NCI-H226 (cell line): ENCODE data around the gene SLC9C2.
"Not testable (repeated sequence)": the region's sequence is repeated elsewhere in the genome, so short reads cannot be mapped to it uniquely, and the experiment has no call there.

Source experiments
- DNase-seq: peaks from one replicate; pipeline ENCODE4 v3.0.0-alpha.2; 2015

The SLC9C2 gene, protein sequence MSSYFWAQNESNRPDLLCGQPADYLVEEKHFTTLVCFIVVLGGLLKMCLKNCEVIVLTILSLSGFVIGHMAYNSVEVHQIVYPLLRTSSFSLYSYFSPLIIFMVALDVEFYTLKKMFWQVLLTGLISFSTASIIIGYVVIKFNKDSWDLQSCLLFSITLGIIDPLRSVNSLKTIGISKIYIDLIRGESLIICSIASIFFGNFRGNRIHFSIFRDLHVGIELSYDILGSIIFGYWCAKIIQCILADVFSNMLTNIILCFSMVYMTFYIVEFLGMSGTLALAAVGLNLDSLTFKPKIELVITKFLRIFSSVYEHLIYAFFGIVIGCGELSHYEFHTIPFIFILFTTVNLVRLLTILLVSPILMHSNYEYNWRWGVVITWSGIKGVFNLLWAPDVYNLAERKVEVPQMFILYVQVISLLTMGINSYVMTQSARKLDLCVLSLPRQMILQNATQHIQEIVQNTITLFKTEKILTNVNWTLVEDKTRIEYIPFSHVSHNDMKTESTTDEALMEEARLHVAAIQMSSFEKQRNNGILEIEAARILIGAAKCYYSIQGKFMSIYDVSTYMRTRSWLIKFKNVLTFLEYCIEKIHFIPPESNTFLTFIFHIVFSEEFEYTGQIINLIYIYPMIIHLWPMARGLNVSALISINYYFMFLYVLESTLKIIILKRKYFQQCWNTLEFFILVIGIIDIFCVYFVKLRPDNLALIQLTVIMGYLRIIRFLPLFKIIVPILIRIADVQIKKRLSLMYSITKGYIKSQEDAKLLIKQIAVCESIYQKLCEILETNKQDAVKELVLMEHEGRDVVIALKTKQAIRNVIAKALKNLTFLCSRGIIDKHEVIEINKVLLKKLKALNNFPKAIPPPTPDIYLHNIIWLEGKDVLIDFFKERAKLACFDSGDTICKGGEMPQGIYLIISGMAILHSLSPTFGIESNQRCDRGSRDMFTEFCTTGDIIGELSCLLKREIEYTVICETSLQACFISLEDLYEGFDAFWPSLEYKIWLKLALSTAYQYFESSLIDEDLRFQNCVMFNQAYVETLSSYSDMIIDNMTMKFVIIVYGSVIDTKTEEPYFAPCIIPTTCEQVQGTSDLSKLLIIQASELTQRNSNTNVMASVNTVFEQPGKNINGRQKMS

DNA sequence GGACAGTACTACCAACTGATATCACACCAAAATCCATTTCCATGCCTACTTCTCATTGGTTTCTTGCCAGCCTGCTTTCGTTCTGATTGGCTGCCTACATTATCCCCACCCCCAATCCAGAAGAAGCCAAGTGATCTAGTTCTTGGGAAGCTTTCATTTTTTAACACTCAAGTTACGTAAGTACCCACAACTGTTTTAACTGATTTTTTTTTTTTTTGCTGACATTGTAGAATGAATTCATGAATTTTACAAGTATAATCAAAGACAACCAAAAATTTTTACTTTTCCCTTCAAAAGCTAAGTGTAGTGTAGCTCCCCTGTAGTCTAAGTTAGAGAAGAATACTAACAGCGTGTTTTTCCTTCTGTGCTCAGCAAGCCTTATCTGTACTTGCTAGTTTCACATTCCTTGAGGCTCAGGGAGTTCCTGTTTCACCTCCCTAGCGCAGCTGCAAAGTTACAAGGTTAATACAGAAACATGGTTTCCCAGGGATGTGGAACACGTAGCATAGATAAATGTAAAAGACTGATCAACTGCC lies at the start of gene SLC9C2:
SLC9C2 (minus strand) TSS at position 17 of the 536 bp plus-strand sequence. CDS start 1,296 bp downstream, outside the sequence.
- DNase-seq = peak; percentile 83

DNA sequence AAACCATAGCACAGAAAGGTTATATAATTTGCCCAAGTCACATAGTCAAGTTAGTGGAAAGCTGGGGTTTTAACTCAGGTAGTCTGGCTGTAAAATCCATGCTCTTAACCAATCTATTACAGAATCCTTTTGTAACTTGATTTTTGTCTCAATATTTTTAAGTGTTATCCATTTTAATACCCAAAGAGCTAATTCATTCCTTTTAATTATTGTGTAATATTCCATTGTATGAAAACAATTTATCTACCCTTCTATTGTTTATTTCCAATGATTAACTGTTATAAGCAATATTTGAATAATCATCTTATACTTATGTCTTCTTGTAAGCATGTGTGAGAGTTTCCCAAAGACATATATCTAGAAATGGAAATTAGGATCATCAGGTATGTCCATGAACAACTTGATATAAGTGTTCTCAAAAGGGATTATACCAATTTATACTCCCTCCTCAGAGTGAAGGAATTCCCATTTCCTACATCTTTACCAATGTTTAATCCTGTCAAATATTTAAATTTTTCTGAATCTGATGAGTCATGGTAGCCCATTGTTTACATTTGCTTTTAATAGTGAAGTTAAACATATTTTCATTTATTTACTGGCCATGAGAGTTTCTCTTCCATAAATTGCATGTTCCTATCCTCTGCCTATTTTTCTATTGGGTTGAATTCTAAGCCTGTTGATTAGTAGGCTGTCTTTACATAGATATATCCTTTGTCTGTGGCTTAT lies 46.2 kb upstream of the SLC9C2 start:
- DNase-seq = no peak

DNA sequence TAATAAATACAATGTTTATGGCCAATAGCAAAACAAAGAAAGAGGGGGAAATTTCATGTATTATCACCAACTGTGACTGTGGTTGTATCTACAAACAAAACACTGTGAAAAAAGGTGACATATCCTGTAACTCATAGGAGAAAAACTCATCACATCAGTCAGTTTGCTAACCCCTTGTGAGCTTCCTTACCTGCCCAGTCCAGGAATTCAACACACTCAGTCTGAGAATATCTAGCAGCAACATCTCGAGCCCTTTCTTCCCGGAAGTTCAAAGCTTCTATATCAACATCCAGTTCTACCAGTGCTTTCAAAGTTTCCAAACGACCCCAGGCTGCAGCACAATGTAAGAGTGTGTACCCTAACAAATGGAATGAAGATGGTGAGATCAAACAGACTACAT lies 43.8 kb upstream of the SLC9C2 start:
- no peak for DNase-seq

DNA sequence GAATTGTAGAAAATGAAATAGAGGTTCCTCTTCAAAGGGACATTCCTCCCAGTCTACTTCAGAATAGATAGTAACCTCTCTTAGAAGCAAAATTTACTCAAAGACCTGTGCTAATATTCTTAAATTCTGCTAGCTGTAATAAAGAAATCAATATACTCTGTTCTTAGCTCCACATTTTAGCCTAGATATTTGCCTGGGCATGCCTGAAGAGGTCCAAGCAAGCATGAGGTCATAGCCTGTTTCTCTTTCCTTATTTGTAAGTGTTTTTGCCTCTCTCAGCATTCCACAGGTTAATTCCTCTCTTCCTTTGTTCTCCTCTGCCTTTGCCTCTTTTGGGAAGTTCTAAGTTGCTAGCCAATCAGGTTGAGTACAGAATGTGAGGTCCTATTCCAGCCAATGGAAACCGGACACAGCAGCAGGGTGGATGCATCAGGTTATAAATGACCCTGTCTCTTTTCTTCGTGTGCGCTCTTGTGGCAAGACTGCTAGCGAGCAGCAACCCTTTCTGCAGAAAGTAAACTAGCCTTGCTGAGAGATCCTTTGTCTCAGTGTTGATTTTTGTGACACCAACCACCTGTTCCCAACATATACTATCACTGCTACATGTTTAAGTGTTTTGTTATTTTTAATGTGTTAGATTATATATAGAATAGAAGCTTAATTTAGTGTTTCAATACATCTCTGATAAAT lies 39.7 kb upstream of the SLC9C2 start:
- DNase-seq = not testable (repeated sequence)

DNA sequence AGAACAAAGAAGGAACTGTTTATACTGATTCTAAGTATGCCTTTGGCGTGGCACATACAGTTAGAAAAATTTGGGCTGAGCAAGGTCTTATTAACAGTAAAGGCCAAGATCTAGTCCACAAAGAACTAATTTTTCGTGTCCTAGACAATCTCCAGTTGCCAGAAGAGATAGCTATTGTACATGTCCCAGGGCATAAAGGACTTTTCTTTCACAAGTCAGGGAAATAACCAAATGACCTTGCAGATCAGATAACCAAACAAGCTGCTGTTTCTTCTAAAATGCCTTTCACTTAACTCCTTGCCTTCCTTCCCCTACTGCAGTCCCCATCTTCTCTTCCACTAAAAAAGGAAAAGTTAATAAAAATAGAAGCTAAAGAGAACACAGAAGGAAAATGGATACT lies 36.2 kb upstream of the SLC9C2 start:
- no peak for DNase-seq

DNA sequence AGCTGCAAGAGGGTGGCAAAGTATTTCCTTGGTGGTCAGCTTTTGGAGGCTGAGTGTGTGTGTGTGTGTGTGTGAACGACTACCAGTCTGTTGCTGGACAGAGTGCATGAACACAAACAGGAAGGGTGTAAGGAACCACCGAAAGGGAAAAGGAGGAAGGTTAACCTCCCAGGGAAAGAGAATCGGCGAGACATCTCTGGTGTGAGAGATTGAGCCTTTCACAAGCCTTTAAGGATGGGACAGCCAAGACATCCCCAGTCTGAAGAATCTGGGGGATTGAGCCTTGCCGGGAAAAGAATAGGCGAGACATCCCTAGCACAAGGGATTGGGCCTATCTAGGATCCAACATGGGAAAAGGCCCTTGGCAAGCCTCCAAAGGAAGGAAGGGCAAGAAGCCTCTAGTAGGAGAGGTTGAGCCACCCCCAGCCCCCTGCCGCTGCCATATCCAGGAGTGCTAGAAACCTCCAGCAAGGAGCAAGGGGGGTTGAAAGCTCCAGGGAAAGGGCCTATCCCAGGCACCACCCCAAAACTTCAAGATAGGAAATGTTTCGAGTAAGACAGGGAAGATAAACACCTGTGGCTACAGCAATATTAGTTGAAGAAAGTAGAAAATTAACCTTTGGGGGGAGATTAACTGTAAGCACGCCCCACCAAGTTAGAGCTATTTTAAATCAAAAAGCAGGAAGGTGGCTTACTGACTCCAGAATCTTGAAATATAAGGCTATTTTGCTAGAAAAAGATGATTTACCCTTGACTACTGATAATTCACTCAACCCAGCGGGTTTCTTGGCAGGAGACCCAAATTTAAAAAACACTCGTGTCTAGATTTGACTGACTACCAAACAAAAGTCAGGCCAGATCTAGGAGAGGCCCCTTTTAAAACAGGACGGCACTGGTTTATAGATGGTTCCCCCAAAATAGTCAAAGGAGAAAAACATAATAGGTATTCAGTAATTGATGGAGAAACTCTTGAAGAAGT lies 35.5 kb upstream of the SLC9C2 start:
- DNase-seq = no peak

DNA sequence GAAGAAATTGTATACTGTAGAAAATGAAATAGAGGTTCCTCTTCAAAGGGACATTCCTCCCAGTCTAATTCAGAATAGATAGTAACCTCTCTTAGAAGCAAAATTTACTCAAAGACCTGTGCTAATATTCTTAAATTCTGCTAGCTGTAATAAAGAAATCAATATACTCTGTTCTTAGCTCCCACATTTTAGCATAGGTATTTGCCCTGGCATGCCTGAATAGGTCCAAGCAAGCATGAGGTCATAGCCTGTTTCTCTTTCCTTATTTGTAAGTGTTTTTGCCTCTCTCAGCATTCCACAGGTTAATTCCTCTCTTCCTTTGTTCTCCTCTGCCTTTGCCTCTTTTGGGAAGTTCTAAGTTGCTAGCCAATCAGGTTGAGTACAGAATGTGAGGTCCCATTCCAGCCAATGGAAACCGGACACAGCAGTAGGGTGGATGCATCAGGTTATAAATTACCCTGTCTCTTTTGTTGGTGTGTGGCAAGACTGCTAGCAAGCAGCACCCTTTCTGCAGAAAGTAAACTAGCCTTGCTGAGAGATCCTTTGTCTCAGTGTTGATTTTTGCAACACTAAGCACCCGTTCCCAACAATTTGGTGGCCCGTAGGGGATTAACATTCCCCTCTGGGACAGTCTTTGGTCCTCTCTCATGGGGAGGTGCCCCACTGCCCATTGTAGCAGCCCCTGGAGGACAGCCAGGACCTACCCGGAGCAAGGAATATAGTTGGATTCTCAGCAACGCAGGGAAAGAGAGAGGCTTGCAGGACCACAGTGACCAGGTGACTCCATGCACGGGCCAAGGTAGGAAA lies 34.6 kb upstream of the SLC9C2 start:
- DNase-seq = not testable (repeated sequence)

DNA sequence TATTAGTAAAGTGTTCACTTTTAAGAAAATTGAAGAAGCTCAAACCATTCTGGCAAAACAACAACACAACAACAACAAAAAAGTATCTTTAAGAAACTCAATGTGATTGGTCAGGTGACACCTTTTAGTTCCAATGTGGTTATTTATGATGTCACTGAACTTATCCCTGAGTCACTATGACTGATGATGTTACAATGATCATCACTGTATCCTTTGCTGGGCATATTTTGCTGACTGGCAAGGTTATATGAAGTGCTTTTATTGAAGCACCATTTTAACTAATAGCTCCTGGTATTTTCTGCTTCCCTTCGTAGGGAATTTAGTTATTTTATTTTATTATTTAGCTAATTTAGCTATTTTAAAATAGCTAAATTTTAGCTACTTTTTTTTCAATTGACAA lies 32.2 kb upstream of the SLC9C2 start, which contains the start of gene TEX50:
TEX50 (plus strand) TSS at position 223 of the 400 bp plus-strand sequence. CDS start 184 bp downstream, outside the sequence.
- DNase-seq = no peak

DNA sequence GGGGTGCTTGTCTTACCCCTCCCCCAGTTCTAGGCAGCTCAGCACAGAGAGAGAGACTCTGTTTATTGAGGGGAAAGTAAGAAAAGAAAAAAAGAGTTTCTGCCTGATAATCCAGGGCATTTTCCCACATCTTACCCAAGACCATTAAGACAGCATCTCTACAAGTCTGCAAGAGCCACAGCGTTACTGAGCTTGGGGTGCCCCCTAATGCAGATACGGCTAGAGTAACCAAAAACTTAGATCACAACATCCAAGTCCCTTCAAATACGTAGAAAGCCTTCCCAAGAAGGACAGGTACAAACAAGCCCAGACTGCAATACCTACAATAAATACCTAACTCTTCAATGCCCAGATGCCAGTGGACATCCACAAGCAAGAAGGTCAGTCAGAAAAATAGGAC lies 26.0 kb upstream of the SLC9C2 start:
- no peak for DNase-seq

DNA sequence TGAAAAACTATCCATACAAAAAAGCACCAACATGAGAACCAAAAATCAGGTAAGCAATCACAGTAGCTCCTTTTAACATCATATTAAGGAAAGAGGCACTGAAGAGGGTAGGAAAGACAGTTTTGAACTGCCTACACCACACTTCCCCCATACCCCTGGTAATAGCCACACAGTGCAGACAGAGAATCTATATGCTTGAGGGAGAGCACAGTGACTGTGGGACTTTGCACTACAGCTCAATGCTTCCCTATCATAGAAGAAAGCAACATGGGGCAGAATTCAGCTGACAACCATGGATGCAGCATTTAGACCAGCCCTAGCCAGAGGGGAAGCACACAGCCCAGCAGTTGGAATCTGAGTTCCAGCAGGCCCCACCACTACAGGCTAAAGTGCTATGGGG lies 24.4 kb upstream of the SLC9C2 start:
- no peak for DNase-seq

DNA sequence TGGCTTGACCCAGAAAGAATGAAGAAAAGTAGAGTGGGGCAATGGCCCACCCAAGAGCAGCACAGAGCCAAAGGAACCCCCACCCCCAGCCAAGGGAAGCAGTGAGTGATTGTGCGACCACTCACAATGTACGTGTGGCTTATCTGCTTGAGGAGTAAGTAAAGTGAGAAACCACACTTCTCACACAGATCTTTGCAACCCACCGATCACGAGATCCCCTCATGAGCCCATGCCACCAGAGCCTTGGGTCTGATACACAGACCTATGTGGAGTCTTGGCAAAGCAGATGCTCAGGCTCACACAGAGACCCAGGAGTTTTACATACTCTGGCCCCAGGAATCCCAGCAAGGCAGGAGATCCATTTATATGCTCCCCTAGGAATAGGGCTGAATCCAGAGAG lies 14.0 kb upstream of the SLC9C2 start:
- no peak for DNase-seq

DNA sequence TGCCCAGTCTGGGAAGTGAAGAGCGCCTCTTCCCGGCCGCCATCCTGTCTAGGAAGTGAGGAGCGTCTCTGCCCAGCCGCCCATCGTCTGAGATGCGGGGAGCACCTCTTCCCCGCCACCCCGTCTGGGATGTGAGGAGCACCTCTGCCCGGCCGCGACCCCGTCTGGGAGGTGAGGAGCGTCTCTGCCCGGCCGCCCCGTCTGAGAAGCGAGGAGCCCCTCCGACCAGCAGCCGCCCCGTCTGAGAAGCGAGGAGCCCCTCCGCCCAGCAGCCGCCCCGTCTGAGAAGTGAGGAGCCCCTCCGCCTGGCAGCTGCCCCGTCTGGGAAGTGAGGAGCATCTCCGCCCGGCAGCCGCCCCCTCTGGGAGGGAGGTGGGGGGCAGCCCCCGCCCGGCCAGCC lies 10.2 kb upstream of the SLC9C2 start:
- not testable (repeated sequence) for DNase-seq

DNA sequence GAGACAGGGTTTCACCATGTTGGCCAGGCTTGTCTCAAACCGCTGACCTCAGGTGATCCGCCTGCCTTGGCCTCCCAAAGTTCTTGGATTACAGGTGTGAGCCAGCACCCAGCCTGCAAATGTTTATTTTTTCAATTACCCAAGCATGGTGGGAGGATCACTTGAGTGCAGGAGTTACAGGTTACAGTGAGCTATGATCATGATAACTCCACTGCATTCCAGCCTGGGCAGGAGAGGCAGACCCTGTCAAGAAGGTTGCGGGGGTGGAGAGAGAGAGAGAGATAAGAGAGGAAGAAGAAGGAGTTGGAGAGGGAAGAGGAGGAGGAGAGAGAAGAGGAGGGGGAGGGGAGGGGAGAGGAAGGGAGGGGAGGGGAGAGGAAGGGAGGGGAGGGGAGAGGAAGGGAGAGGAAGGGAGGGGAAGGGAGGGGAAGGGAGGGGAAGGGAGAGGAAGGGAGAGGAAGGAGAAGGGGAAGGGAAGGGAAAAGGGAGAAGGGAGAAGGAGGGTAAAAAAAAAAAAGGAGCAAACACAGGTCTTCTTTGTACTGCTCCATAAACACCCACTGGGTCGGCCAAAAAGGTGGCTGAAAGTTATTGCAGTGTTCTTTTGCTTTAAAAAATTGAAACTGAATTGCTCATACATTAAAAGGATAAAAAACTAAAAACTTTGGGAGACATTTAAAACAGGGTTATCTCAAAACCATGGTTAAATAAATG lies 5.8 kb upstream of the SLC9C2 start:
- DNase-seq = peak; percentile 64

DNA sequence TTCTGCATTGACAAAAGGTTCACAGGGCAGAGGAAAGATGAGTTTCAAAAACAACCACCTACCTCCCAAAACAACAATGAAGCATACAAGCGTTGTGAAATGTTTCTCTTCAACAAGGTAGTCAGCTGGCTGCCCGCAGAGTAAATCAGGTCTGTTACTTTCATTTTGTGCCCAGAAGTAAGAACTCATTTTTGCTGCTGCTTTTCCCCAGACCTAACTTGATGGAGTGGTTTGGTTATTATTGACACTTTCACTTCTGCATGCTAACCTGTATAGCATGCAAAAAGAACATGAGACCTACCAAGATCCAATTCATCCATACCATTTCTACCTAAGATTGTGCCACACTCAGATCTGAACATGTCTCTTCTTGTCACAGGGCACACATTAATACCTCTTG lies 1.3 kb downstream of the SLC9C2 start:
- DNase-seq = no peak

DNA sequence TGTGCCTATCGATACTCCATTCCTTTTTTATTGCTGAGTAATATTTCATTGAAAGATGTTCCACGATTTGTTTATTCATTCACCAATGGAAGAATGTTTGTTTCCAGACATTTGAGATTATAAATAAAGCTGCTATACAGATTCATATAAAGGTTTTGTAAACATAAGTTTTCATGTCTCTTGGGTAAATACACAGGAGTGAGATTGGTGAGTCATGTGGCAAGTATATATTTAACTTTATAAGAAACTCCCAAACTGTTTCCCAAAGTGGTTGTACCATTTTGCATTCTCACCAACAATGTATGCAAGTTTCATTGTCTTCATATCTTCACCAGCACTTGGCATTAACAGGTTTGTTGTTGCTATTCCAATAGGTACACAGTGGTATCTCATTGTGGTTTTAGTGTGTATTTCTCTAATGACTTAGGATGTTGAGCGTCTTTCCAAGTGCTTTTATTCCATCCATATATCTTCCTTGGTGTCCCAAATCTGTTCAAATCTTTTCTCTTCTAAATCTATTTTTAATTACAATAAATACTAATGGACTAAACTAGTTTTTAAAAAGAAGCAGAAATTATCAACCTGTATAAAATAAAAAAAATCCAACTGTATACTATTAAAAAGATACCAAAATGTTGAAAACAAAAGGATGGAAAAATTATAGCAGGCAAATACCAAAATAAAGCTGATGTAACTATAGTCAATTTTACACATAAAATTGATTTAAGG lies 6.6 kb downstream of the SLC9C2 start:
- DNase-seq = no peak

DNA sequence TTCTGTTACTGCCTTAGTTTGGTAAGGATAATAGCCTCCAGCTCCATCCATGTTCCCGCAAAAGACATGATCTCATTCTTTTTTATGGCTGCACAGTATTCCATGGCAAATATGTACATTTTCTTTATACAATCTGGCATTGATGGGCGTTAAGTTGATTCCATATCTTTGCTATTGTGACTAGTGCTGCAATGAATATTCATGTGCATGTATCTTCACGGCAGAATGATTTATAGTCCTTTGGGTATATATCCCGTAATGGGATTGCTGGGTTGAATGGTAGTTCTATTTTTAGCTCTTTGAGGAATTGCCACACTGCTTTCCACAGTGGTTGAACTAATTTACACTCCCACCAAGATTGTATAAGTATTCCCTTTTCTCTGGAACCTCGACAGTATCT lies 11.7 kb downstream of the SLC9C2 start:
- DNase-seq = not testable (repeated sequence)

DNA sequence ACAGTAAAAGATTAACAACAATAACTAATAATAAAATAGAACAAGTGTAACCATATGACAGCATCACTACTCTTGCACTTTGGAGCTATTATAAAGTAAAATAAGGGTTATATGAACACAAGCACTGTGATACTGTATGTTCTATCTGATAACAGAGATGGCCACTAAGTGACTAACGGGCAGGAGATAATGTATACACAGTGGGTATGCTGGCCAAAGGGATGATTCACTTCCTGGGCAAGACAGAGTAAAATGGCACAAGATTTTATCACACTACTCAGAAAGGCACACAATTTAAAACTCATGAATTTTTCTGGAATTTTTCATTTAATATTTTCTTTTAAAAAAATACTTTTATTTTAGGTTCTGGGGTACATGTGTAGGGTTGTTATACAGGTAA lies 12.3 kb downstream of the SLC9C2 start:
- peak; percentile 24 for DNase-seq
